NB4 (cell line): ENCODE data around the gene BRINP1.

Experiments
- CTCF ChIP-seq: IDR thresholded peaks from one replicate; pipeline ENCODE4 v1.5.1; 2012; ENCODE audit warnings: low read depth, low read length
- POLR2A ChIP-seq: IDR thresholded peaks from 2 replicates; pipeline ENCODE4 v1.6.1; 2011; ENCODE audit warnings: mild to moderate bottlenecking; ENCODE audit not compliant: insufficient read length; ENCODE audit errors: extremely low read depth

GRCh38 chr9:119257592-119257991 lies 111.6 kb downstream of the BRINP1 start:
- TF ChIP-seq CTCF (no peak), POLR2A (no peak)
